Right atrium auricular region (tissue), 2 donors: ENCODE measurements around the gene PLAGL2. TPM values are rescaled to one million over a fixed set of nuclear protein-coding genes. Genes with fewer than 3 reads are reported as not detected.
A peak's percentile ranks its signal among the peaks of the same experiment; 100 is the strongest.

ENCODE experiments used
- DNase-seq: peaks from one replicate; pipeline ENCODE4 v3.0.0-alpha.2; 2019; ENCODE audit warnings: low spot score
- H3K27ac ChIP-seq, 2 donors: fragments of 200-600 bp; sonication (generic); 1 replicate in 1 of 2; 2 replicates in 1 of 2; pipeline ENCODE4 v1.5.1; 2016 to 2019
- H3K27me3 ChIP-seq, 2 donors: fragments of 200-600 bp; sonication (generic); one replicate each; pipeline versions ENCODE4 v1.5.1 to v1.6.0; 2017 to 2019
- H3K36me3 ChIP-seq: fragments of 200-600 bp; sonication (generic); one replicate; pipeline ENCODE4 v1.5.1; 2016
- H3K4me1 ChIP-seq, 2 donors: fragments of 200-600 bp; sonication (generic); one replicate each; pipeline versions ENCODE4 v1.5.1 to v1.6.0; 2017 to 2019
- H3K4me3 ChIP-seq, 2 donors: fragments of 200-600 bp; sonication (generic); 1 replicate in 1 of 2; 2 replicates in 1 of 2; pipeline ENCODE4 v1.5.1; 2017 to 2019; ENCODE audit warnings: mild to moderate bottlenecking in 1 of 2, moderate library complexity in 1 of 2
- H3K9me3 ChIP-seq, 2 donors: fragments of 200-600 bp; sonication (generic); one replicate each; pipeline ENCODE4 v1.5.1; 2019
- total RNA-seq, 2 donors: library from RNA; depleted of rRNA; stranded (reverse); fragments of >200 nt; gene quantifications; one replicate each; pipeline ENCODE4 v1.1.0, GENCODE V29; 2016
- TF ChIP-seq, protein P1 (sequence below), 2 donors: fragments of 200-600 bp; sonication (generic); IDR thresholded peaks; one replicate each; pipeline ENCODE4 v1.5.1; 2019; ENCODE audit warnings: antibody characterized with exemption in 2 of 2

Gene PLAGL2
- total RNA-seq, 2 donors from 2014 or later: 7.0 to 8.1 TPM

DNA sequence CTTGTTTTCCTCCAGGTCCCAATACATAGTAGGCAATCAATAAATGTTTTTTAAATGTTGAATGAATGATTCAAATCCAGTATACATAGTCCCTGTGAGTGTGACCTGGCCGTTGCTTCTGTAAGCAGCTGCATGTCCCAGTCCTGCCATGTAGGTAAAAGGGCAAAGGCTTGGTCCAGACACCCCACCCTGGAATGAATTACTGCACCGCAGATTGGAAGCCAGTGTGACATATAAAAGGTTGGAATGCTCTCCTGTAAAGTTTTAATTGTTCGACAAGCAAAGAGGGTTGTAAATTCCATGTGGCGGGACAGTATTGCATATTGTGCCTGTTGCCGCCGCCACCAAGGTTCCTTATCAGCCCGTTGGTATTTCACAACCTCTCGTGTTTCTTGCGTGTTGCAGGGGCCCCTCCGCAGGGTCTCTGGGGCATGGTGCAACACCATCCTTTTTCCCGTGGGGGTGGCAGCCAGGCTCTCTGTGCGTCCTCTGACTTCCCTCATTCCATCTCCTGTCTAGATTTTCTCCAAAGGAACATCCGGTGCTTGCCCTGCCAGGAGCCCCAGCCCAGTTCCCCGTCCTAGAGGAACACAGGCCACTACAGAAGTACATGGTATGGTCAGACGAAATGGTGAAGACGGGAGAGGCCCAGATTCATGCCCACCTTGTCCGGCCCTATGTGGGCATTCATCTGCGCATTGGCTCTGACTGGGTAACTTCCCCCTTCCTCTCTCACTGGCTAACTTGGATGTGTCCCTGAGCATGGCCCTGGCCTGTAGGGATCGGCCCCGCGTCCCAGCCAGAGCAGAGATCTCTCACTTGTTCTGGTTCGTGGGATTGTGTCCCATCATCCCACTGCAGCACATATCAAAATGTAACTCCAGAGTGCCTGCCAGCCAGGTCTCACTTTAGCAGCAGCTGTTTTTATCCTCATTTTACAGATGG lies 20.5 kb upstream of the PLAGL2 start:
- Histone ChIP-seq H3K4me1 (peaks cover 0 to 19% of the 10 kb centered on the region in 2 donors), H3K27ac (peak overlapping the region in 1 of 2 donors; percentile 76), H3K27me3 (no peaks in the 10 kb centered on the region), H3K9me3 (no peaks in the 10 kb centered on the region), H3K4me3 (no peak overlapping the region), H3K36me3 (peaks cover 52% of the 10 kb centered on the region)
- TF ChIP-seq, protein P1, sequence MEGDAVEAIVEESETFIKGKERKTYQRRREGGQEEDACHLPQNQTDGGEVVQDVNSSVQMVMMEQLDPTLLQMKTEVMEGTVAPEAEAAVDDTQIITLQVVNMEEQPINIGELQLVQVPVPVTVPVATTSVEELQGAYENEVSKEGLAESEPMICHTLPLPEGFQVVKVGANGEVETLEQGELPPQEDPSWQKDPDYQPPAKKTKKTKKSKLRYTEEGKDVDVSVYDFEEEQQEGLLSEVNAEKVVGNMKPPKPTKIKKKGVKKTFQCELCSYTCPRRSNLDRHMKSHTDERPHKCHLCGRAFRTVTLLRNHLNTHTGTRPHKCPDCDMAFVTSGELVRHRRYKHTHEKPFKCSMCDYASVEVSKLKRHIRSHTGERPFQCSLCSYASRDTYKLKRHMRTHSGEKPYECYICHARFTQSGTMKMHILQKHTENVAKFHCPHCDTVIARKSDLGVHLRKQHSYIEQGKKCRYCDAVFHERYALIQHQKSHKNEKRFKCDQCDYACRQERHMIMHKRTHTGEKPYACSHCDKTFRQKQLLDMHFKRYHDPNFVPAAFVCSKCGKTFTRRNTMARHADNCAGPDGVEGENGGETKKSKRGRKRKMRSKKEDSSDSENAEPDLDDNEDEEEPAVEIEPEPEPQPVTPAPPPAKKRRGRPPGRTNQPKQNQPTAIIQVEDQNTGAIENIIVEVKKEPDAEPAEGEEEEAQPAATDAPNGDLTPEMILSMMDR (IDR thresholded peaks at IDR 0.05): no peak
- no peak for DNase-seq

DNA sequence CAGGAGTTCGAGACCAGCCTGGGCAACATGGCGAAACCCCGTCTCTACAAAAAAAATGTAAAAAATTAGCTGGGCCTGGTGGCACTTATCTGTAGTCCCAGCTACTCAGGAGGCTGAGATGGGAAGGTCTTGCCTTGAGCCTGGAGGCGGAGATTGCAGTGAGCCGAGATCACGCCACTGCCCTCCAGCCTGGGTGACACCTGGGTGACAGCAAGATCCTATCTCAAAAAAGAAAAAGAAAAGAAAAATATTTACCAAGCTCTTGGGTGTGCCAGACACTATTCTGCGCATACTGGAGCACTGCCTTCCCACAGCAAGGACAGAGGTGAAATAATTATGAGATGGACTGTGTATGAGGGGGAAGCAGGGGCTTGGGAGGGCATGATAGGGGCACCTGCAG lies 19.8 kb upstream of the PLAGL2 start:
- no peak overlapping the region for H3K4me3 ChIP-seq
- DNase-seq: no peak
- H3K9me3 ChIP-seq: no peaks in the 10 kb centered on the region
- peaks cover 0 to 19% of the 10 kb centered on the region in 2 donors for H3K4me1 ChIP-seq
- H3K27ac ChIP-seq: peak overlapping the region in 1 of 2 donors; percentile 76
- H3K36me3 ChIP-seq: peaks cover 50% of the 10 kb centered on the region
- TF ChIP-seq, protein P1 (IDR thresholded peaks at IDR 0.05): no peak
- no peaks in the 10 kb centered on the region for H3K27me3 ChIP-seq

DNA sequence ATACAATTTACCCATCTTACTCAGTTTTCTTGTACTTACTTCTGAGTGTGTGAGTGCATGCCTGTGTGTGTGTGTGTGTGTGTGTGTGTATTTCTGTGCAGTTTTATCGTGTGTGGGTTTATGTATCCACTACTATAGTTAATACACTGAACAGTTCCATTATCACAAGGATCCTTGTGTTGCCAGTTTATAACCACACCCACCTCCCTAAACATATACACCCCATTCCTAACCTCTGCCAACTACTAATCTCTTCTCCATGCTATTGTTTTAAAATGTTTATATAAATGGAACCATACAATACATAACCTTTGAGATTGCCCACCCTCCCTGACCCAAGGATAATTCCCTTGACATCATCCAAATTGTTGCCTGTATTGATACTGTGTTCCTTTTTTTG lies 18.8 kb upstream of the PLAGL2 start:
- TF ChIP-seq, protein P1 (IDR thresholded peaks at IDR 0.05): no peak
- Histone ChIP-seq H3K4me3 (no peak overlapping the region), H3K27ac (no peak overlapping the region), H3K4me1 (peaks cover 0 to 19% of the 10 kb centered on the region in 2 donors), H3K36me3 (peaks cover 40% of the 10 kb centered on the region), H3K9me3 (no peaks in the 10 kb centered on the region), H3K27me3 (no peaks in the 10 kb centered on the region)
- no peak for DNase-seq

GRCh38 chr20:32224463-32224862 lies 16.9 kb upstream of the PLAGL2 start:
- TF ChIP-seq, protein P1 (IDR thresholded peaks at IDR 0.05): no peak
- no peaks in the 10 kb centered on the region for H3K27me3 ChIP-seq
- DNase-seq: no peak
- H3K4me1 ChIP-seq: peaks cover 0 to 19% of the 10 kb centered on the region in 2 donors
- peaks cover 40% of the 10 kb centered on the region for H3K36me3 ChIP-seq
- H3K9me3 ChIP-seq: no peaks in the 10 kb centered on the region
- H3K4me3 ChIP-seq: no peak overlapping the region
- no peak overlapping the region for H3K27ac ChIP-seq

- Histone ChIP-seq H3K36me3 (peaks cover 68% of the 10 kb centered on the region), H3K4me3 (no peak overlapping the region), H3K27ac (no peak overlapping the region), H3K9me3 (no peaks in the 10 kb centered on the region), H3K4me1 (no peaks in the 10 kb centered on the region), H3K27me3 (no peaks in the 10 kb centered on the region)
- TF ChIP-seq, protein P1 (IDR thresholded peaks at IDR 0.05): no peak
- no peak for DNase-seq
Observed at GRCh38 chr20:32218156-32218900, 10.8 kb upstream of the PLAGL2 start.
